OCI-LY7 (cell line): ENCODE results near the gene HMGA1.

ENCODE experiments used
- CTCF ChIP-seq: fragments of 200-600 bp; sonication (generic); conservative IDR thresholded peaks from 2 replicates; pipeline ENCODE4 v1.5.1; 2014; ENCODE audit warnings: mild to moderate bottlenecking, antibody characterized with exemption, low read length, moderate library complexity, mixed read lengths
- EZH2phosphoT487 ChIP-seq: fragments of 200-600 bp; sonication (generic); IDR thresholded peaks from 2 replicates; pipeline ENCODE4 v1.6.1; 2018; ENCODE audit warnings: low read depth, borderline replicate concordance, mild to moderate bottlenecking, mixed run types, antibody characterized with exemption, low read length, moderate library complexity, mixed read lengths

GRCh38 chr6:34225551-34225950, 11.1 kb upstream of the HMGA1 start:
- no peak for TF ChIP-seq CTCF
- TF ChIP-seq EZH2phosphoT487: no peak
